Astrocyte of the spinal cord (primary cell): ENCODE data around the gene FBLN1.

Experiments used
- DNase-seq: peaks from one replicate; pipeline ENCODE4 v3.0.0; 2011; ENCODE audit warnings: low read depth, low spot score
- H3K4me3 ChIP-seq: 2 replicates; pipeline ENCODE4 v1.5.1; 2011; ENCODE audit warnings: low read depth, mild to moderate bottlenecking, low read length, moderate library complexity
- CTCF ChIP-seq: IDR thresholded peaks from 2 replicates; pipeline ENCODE4 v1.5.1; 2012; ENCODE audit warnings: low read depth, mild to moderate bottlenecking, low read length, inconsistent platforms
- in situ Hi-C: cut with HindIII; loops from 2 replicates; pipeline ENCODE4 v1.10.0; 2017; ENCODE audit warnings: low sequenced_read_pairs

Gene FBLN1

GRCh38 chr22:45529105-45529504 lies 26.4 kb downstream of the FBLN1 start:
- no peak for DNase-seq
- no peak for TF ChIP-seq CTCF
- in situ Hi-C loops, result no loop called here
- H3K4me3 ChIP-seq, result no peak overlapping the region

GRCh38 chr22:45529971-45530575 lies 27.4 kb downstream of the FBLN1 start:
- H3K4me3 ChIP-seq, result no peak overlapping the region
- peak; percentile 63 for DNase-seq
- no peak for TF ChIP-seq CTCF
- in situ Hi-C loops, result no loop called here

GRCh38 chr22:45531441-45532234 lies 29.0 kb downstream of the FBLN1 start:
- no peak overlapping the region for H3K4me3 ChIP-seq
- no peak for DNase-seq
- TF ChIP-seq CTCF, result no peak
- in situ Hi-C loops, result no loop called here

- TF ChIP-seq CTCF, result no peak
- in situ Hi-C loops, result no loop called here
- DNase-seq, result no peak
- no peak overlapping the region for H3K4me3 ChIP-seq
These were observed 29.6 kb downstream of the FBLN1 start for GRCh38 chr22:45532235-45532631.

- no peak for TF ChIP-seq CTCF
- DNase-seq, result no peak
- H3K4me3 ChIP-seq, result no peak overlapping the region
- in situ Hi-C loops, result no loop called here
These were observed 31.0 kb downstream of the FBLN1 start for GRCh38 chr22:45533703-45534102.

- DNase-seq, result no peak
- in situ Hi-C loops, result no loop called here
- H3K4me3 ChIP-seq, result no peak overlapping the region
- no peak for TF ChIP-seq CTCF
These were observed 31.9 kb downstream of the FBLN1 start for GRCh38 chr22:45534339-45535192.
